ENCODE measurements around the gene HAND2. TPM values are rescaled to one million over a fixed set of nuclear protein-coding genes. Genes with fewer than 3 reads are reported as not detected.

The HAND2 gene
- not detected in 2 replicates for total RNA-seq

- peaks cover 4% of the 10 kb centered on the region for H3K4me1 Mint-ChIP-seq (ENCODE audit: low read depth)
- no peak within 1 kb of the TSS for H3K4me3 Mint-ChIP-seq (ENCODE audit: low read depth)
- H3K36me3 Mint-ChIP-seq (ENCODE audit: low read depth), result peaks cover 5% of the 10 kb centered on the region
- H3K27ac Mint-ChIP-seq, result peak within 1 kb of the TSS; percentile 58
- DNase-seq (ENCODE audit: low spot score), result no peak
- H3K27me3 Mint-ChIP-seq (ENCODE audit: low read depth), result peaks cover 87% of the 10 kb centered on the region
- H3K9me3 Mint-ChIP-seq, result peaks cover 3% of the 10 kb centered on the region
- intact Hi-C loops (cut with micrococcal nuclease), result no loop called here
Measured at GRCh38 chr4:173529477-173530325, at the start of gene HAND2. Gene HAND2 (minus strand): TSS chr4:173530229. CDS start chr4:173529289, 940 bp downstream.

DNA sequence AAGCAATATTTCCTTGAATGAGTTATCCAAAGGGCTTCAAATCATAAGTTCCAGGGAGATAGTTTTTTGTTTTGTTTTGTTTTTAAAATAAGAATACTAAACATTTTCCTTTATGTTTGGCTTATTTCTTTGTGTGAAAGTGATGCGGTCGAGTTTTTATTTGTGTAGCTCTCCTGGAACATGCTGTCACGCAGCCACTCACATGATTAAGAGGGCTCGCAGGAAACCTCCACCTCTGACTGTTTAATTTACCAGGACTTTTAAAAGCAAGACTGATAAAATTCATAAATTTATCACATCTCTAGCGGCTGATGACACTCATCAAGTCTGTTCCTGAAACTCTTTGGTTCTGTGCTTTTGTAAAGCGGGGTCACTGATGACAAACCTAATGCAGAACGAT is 48.9 kb upstream of the HAND2 start:
- H3K27ac Mint-ChIP-seq, result no peak overlapping the region
- intact Hi-C loops (cut with micrococcal nuclease), result no loop called here
- DNase-seq (ENCODE audit: low spot score), result no peak
- H3K4me3 Mint-ChIP-seq (ENCODE audit: low read depth), result no peak overlapping the region
- no peaks in the 10 kb centered on the region for H3K4me1 Mint-ChIP-seq (ENCODE audit: low read depth)
- no peaks in the 10 kb centered on the region for H3K36me3 Mint-ChIP-seq (ENCODE audit: low read depth)
- peaks cover 3% of the 10 kb centered on the region for H3K27me3 Mint-ChIP-seq (ENCODE audit: low read depth)
- no peaks in the 10 kb centered on the region for H3K9me3 Mint-ChIP-seq

- DNase-seq (ENCODE audit: low spot score), result no peak
- Mint-ChIP-seq H3K4me1 (ENCODE audit: low read depth) (no peaks in the 10 kb centered on the region), H3K4me3 (ENCODE audit: low read depth) (no peak overlapping the region), H3K27ac (no peak overlapping the region), H3K36me3 (ENCODE audit: low read depth) (no peaks in the 10 kb centered on the region), H3K9me3 (no peaks in the 10 kb centered on the region), H3K27me3 (ENCODE audit: low read depth) (peaks cover 3% of the 10 kb centered on the region)
- intact Hi-C loops (cut with micrococcal nuclease), result no loop called here
Measured at GRCh38 chr4:173577963-173578362, 47.9 kb upstream of the HAND2 start.

- Mint-ChIP-seq H3K4me3 (ENCODE audit: low read depth) (no peak overlapping the region), H3K4me1 (ENCODE audit: low read depth) (no peaks in the 10 kb centered on the region), H3K36me3 (ENCODE audit: low read depth) (no peaks in the 10 kb centered on the region), H3K9me3 (no peaks in the 10 kb centered on the region), H3K27me3 (ENCODE audit: low read depth) (peaks cover 3% of the 10 kb centered on the region), H3K27ac (no peak overlapping the region)
- no peak for DNase-seq (ENCODE audit: low spot score)
- intact Hi-C loops (cut with micrococcal nuclease), result no loop called here
Measured at GRCh38 chr4:173575482-173576152, 45.6 kb upstream of the HAND2 start.

GRCh38 chr4:173573725-173574124 is 43.7 kb upstream of the HAND2 start:
- no peaks in the 10 kb centered on the region for H3K9me3 Mint-ChIP-seq
- no peak overlapping the region for H3K4me3 Mint-ChIP-seq (ENCODE audit: low read depth)
- H3K27ac Mint-ChIP-seq, result no peak overlapping the region
- no peaks in the 10 kb centered on the region for H3K4me1 Mint-ChIP-seq (ENCODE audit: low read depth)
- peaks cover 3% of the 10 kb centered on the region for H3K27me3 Mint-ChIP-seq (ENCODE audit: low read depth)
- no peak for DNase-seq (ENCODE audit: low spot score)
- H3K36me3 Mint-ChIP-seq (ENCODE audit: low read depth), result no peaks in the 10 kb centered on the region
- intact Hi-C loops (cut with micrococcal nuclease), result no loop called here

DNA sequence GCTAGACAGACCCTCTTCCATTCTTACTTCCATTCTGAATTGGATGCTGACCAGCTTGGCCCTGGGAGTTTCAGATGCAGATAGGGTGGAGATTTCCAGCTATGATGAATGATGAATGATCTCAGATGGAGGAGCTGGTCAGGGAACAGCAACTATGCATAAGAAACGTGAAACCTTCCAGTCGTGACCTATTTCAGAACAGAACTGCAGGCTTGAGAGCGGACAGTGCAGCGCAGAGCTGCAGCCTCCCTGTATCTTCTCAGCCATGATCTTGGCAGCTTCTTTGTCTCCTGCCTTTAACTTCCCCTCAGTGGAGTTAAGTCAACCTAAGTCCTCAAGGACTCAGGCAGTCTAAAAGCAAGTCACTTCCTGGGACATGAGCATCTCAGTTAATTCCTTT is 43.3 kb upstream of the HAND2 start:
- no peaks in the 10 kb centered on the region for H3K9me3 Mint-ChIP-seq
- intact Hi-C loops (cut with micrococcal nuclease), result no loop called here
- H3K36me3 Mint-ChIP-seq (ENCODE audit: low read depth), result no peaks in the 10 kb centered on the region
- H3K4me3 Mint-ChIP-seq (ENCODE audit: low read depth), result no peak overlapping the region
- no peak for DNase-seq (ENCODE audit: low spot score)
- no peak overlapping the region for H3K27ac Mint-ChIP-seq
- H3K27me3 Mint-ChIP-seq (ENCODE audit: low read depth), result peaks cover 3% of the 10 kb centered on the region
- no peaks in the 10 kb centered on the region for H3K4me1 Mint-ChIP-seq (ENCODE audit: low read depth)

GRCh38 chr4:173572493-173573129 is 42.6 kb upstream of the HAND2 start:
- H3K4me1 Mint-ChIP-seq (ENCODE audit: low read depth), result no peaks in the 10 kb centered on the region
- H3K9me3 Mint-ChIP-seq, result no peaks in the 10 kb centered on the region
- H3K36me3 Mint-ChIP-seq (ENCODE audit: low read depth), result no peaks in the 10 kb centered on the region
- peaks cover 3% of the 10 kb centered on the region for H3K27me3 Mint-ChIP-seq (ENCODE audit: low read depth)
- DNase-seq (ENCODE audit: low spot score), result no peak
- H3K27ac Mint-ChIP-seq, result no peak overlapping the region
- intact Hi-C loops (cut with micrococcal nuclease), result no loop called here
- H3K4me3 Mint-ChIP-seq (ENCODE audit: low read depth), result no peak overlapping the region

- H3K4me1 Mint-ChIP-seq (ENCODE audit: low read depth), result no peaks in the 10 kb centered on the region
- no peaks in the 10 kb centered on the region for H3K36me3 Mint-ChIP-seq (ENCODE audit: low read depth)
- DNase-seq (ENCODE audit: low spot score), result no peak
- no peak overlapping the region for H3K27ac Mint-ChIP-seq
- intact Hi-C loops (cut with micrococcal nuclease), result no loop called here
- no peaks in the 10 kb centered on the region for H3K9me3 Mint-ChIP-seq
- peaks cover 3% of the 10 kb centered on the region for H3K27me3 Mint-ChIP-seq (ENCODE audit: low read depth)
- H3K4me3 Mint-ChIP-seq (ENCODE audit: low read depth), result no peak overlapping the region
Measured at GRCh38 chr4:173571620-173572019, 41.6 kb upstream of the HAND2 start.

DNA sequence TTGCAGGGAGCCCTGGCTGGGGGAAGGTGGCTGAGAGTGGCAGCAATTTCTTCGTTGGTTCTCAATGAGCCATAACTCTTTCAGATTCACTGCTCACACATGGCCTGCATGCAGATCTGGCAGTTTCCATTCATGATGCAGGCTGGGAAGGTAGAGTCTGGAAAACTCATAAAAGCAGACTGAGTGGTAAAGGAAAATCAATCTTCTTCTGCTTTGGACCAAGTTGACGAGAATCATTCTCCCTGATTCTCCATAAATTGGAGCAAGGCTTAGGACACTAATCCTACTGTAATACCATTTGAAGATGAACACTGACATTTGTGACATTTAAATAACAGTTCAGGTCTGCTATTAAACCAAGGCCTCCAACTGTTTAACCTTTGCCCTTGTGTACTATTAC is 35.3 kb upstream of the HAND2 start:
- no peaks in the 10 kb centered on the region for H3K9me3 Mint-ChIP-seq
- H3K36me3 Mint-ChIP-seq (ENCODE audit: low read depth), result no peaks in the 10 kb centered on the region
- no peak for DNase-seq (ENCODE audit: low spot score)
- H3K4me1 Mint-ChIP-seq (ENCODE audit: low read depth), result no peaks in the 10 kb centered on the region
- no peaks in the 10 kb centered on the region for H3K27me3 Mint-ChIP-seq (ENCODE audit: low read depth)
- no peak overlapping the region for H3K27ac Mint-ChIP-seq
- intact Hi-C loops (cut with micrococcal nuclease), result no loop called here
- H3K4me3 Mint-ChIP-seq (ENCODE audit: low read depth), result no peak overlapping the region

DNA sequence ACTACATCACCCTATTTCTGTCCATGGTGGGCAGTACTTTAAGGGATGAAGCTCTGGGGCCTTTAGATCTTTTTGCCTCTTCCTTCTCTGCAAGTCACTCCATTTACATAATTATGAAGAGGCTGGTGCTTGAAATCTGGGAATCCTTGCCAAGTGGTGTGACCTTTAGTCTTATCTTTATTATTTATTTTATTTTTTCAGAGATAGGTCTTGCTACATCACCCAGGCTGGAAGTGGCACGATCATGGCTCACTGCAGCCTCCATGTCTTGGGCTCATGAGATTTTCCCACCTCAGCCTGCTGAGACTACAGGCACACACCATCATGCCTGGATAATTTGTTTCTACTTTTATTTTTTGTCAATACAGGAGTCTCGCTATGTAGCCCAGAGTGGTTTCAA is 34.4 kb upstream of the HAND2 start:
- DNase-seq (ENCODE audit: low spot score), result no peak
- H3K4me1 Mint-ChIP-seq (ENCODE audit: low read depth), result no peaks in the 10 kb centered on the region
- H3K27me3 Mint-ChIP-seq (ENCODE audit: low read depth), result no peaks in the 10 kb centered on the region
- intact Hi-C loops (cut with micrococcal nuclease), result no loop called here
- H3K36me3 Mint-ChIP-seq (ENCODE audit: low read depth), result no peaks in the 10 kb centered on the region
- H3K9me3 Mint-ChIP-seq, result no peaks in the 10 kb centered on the region
- H3K27ac Mint-ChIP-seq, result no peak overlapping the region
- no peak overlapping the region for H3K4me3 Mint-ChIP-seq (ENCODE audit: low read depth)

GRCh38 chr4:173560896-173561295 is 30.9 kb upstream of the HAND2 start:
- Mint-ChIP-seq H3K9me3 (no peaks in the 10 kb centered on the region), H3K27me3 (ENCODE audit: low read depth) (no peaks in the 10 kb centered on the region), H3K4me3 (ENCODE audit: low read depth) (no peak overlapping the region), H3K27ac (no peak overlapping the region), H3K4me1 (ENCODE audit: low read depth) (no peaks in the 10 kb centered on the region), H3K36me3 (ENCODE audit: low read depth) (no peaks in the 10 kb centered on the region)
- intact Hi-C loops (cut with micrococcal nuclease), result no loop called here
- no peak for DNase-seq (ENCODE audit: low spot score)

- Mint-ChIP-seq H3K4me3 (ENCODE audit: low read depth) (no peak overlapping the region), H3K27me3 (ENCODE audit: low read depth) (no peaks in the 10 kb centered on the region), H3K27ac (no peak overlapping the region), H3K4me1 (ENCODE audit: low read depth) (no peaks in the 10 kb centered on the region), H3K9me3 (no peaks in the 10 kb centered on the region), H3K36me3 (ENCODE audit: low read depth) (no peaks in the 10 kb centered on the region)
- no peak for DNase-seq (ENCODE audit: low spot score)
- intact Hi-C loops (cut with micrococcal nuclease), result no loop called here
Measured at GRCh38 chr4:173556398-173557131, 26.5 kb upstream of the HAND2 start.

All from activated T-helper 2 cell treated with anti-CD3 and anti-CD28 coated beads, Interferon-gamma antibody, Interleukin-2, Interleukin-4, amounts not matched to agents 10 μg/mL and 5 μg/mL and 100 μg/mL, durations not matched to agents 14 hours and 24 hours and 36 hours (primary cell).